RWPE1 (cell line): ENCODE results near the gene LENG9.
"Not testable (repeated sequence)": the region's sequence is repeated elsewhere in the genome, so short reads cannot be mapped to it uniquely, and the experiment has no call there.

ENCODE experiments used
- CTCF ChIA-PET: fragments of 350-600 bp; sonication (Branson Sonifier 250); formaldehyde crosslinking; extraction: SDS; loops from one replicate; lab custom pipeline; 2021; lab: Yijun Ruan, JAX
- POLR2A ChIA-PET: fragments of 400-600 bp; formaldehyde crosslinking; extraction: SDS; loops from one replicate; lab custom pipeline; 2020; ENCODE audit warnings: antibody characterized with exemption; ENCODE audit not compliant: low non-redundant PET; lab: Yijun Ruan, JAX
- DNase-seq: peaks from one replicate; pipeline ENCODE4 v3.0.0; 2012; ENCODE audit warnings: low spot score
- H3K27ac ChIP-seq: fragments of 450-650 bp; 2 replicates; pipeline ENCODE4 v1.5.1; 2017
- CTCF ChIP-seq: fragments of 450-650 bp; conservative IDR thresholded peaks from 2 replicates; pipeline ENCODE4 v1.5.1; 2017; ENCODE audit warnings: low read depth, mild to moderate bottlenecking

LENG9 gene

DNA sequence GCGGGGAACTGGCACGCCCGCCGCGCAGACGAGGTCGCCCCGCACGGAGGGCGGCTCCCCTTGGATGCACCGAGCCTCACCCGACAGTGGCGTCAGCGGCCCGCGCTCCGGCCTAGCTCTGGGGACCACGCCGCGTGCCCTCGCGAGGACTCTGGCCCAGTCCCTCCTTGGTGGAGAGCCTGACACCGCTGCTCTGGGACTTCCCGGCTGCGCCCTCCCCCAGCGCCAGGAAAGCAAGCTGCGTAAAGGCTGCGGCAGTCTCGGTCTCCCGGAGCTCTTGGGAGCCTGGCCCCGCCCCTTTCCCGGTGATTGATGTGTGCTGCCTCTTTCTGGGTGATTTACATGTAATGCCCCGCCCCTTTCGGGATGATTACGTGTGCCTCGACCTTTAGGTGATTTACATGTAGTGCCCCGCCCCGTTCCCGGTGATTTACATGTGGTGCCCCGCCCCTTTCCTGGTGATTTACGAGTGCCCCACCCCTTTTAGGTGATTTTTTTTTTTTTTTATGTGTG lies at the start of gene LENG9:
LENG9 (minus strand) TSS at position 248 of the 513 bp plus-strand sequence. CDS start 252 bp downstream, outside the sequence.
- DNase-seq = peak; percentile 93
- no peak for TF ChIP-seq CTCF
- ChIA-PET POLR2A (interaction anchor here (0.6 to 1.0 kb wide), 3 partner anchors 9 to 503 kb away, joined by 3 to 4 read pairs (median 3); partner anchors contain the start of genes CDC42EP5 and NLRP2), CTCF (no interaction called here)
- H3K27ac ChIP-seq = peak within 1 kb of the TSS; percentile 99

DNA sequence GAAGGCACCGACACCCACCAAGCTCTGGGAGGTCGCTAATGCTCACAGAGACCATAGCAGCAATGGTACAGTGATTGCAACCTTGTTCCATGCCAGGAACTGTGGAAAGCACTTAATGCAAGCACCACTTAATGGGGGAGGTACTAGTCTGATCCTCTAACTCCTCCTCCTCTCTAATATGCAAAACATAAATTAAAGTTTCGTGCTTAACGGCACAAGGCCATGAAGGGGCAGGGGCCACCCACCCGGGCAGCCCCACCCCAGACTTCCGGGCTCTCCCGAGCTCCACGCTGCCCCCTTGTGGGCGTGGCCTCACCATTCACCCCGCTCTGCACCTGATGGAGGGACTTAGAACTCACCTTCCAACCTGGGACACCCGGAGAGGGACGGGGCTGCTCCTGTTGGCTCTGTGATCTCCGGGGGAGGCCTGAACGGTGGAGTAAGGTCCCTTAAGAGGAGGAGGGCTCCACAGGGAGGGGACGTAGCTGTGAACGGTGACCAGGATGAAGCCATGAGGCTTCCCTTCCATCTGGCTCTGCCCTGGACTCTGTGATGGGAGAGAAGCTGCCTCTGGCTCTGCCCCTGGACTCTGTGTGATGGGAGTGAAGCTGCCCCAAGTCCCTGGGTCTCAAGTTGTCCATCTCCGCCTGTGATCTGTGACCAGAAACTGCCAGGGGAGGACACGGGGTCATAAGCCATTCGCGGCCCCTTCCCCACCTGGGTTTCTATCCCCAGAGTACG lies 45.8 kb upstream of the LENG9 start:
- POLR2A ChIA-PET, DNase-seq, H3K27ac ChIP-seq: not testable (repeated sequence)
- CTCF ChIA-PET = interaction anchor here (1.1 kb wide), 1 partner anchor 149 kb away, joined by 3 read pairs; no protein-coding TSS in a partner anchor

GRCh38 chr19:54508487-54508886 lies 44.9 kb upstream of the LENG9 start:
- CTCF ChIA-PET = interaction anchor here (1.1 kb wide), 1 partner anchor 148 kb away, joined by 3 read pairs; no protein-coding TSS in a partner anchor
- H3K27ac ChIP-seq, DNase-seq, POLR2A ChIA-PET: not testable (repeated sequence)

- H3K27ac ChIP-seq = no peak overlapping the region
- no peak for DNase-seq
- CTCF ChIA-PET = no interaction called here
- no peak for TF ChIP-seq CTCF
- POLR2A ChIA-PET = no interaction called here
Observed at GRCh38 chr19:54507824-54508223, 44.2 kb upstream of the LENG9 start.

- H3K27ac ChIP-seq, POLR2A ChIA-PET, CTCF ChIA-PET, DNase-seq: not testable (repeated sequence)
Observed at GRCh38 chr19:54507038-54507717, 43.6 kb upstream of the LENG9 start.

- POLR2A ChIA-PET = no interaction called here
- CTCF ChIA-PET = no interaction called here
- no peak overlapping the region for H3K27ac ChIP-seq
- TF ChIP-seq CTCF = no peak
- DNase-seq = peak; percentile 48
Observed at GRCh38 chr19:54506079-54506478, 42.5 kb upstream of the LENG9 start.

DNA sequence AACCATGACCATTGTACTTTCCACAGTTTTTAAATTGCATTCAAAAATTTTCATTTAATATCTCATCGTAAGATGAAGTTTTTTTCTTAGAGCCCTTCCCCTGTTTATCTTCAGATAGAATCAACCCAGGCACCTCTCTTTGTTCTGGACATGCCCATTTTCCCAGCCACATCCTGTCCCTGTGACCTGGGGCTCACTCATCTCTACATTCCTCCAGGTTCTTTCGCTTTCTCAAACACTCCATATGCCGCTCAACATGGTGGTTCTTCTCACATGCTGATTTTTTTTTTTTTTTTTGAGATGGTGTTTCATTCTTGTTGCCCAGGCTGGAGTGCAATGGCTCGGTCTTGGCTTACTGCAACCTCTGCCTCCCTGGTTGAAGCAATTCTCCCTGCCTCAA lies 42.0 kb upstream of the LENG9 start:
- DNase-seq, POLR2A ChIA-PET, H3K27ac ChIP-seq: not testable (repeated sequence)
- CTCF ChIA-PET = interaction anchor here (0.6 to 1.0 kb wide), 2 partner anchors 10 to 249 kb away, joined by 3 to 6 read pairs; no protein-coding TSS in a partner anchor

DNA sequence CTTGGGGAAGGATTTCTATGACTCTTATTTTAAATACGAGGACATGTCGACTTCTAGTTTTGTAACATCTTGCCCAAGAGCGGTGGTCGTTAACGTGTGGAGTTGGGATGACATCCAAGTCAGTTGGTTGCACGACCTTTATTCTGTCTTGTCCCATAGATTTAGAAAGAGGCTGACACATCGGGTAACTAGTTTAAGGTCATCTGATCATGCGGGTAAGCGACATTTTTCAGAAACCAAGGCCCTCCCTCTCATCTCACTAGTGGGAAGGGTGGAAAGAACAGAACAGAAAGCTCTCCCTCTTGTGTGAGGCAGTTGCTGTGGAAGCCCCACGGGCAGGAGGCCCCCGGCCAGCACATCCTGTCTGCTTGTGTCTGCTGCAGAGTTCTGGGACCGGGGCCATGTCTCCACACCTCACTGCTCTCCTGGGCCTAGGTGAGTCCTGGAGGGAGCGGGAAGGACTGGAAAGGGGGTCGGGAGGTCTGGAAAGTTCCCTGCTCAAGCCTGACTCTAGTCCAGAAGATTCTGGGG lies 39.0 kb upstream of the LENG9 start, which contains the start of gene LAIR2:
LAIR2 (plus strand) TSS at position 314 of the 531 bp plus-strand sequence; CDS start at position 402, 88 bp downstream.
- CTCF ChIA-PET = no interaction called here

GRCh38 chr19:54498451-54498772 lies 34.8 kb upstream of the LENG9 start:
- H3K27ac ChIP-seq, CTCF ChIA-PET, DNase-seq, POLR2A ChIA-PET: not testable (repeated sequence)

More for the DNA sequence above, 39.0 kb upstream of the LENG9 start, which contains the start of gene LAIR2:
- no peak for TF ChIP-seq CTCF
- POLR2A ChIA-PET = no interaction called here
- H3K27ac ChIP-seq = no peak within 1 kb of the TSS
- no peak for DNase-seq

DNA sequence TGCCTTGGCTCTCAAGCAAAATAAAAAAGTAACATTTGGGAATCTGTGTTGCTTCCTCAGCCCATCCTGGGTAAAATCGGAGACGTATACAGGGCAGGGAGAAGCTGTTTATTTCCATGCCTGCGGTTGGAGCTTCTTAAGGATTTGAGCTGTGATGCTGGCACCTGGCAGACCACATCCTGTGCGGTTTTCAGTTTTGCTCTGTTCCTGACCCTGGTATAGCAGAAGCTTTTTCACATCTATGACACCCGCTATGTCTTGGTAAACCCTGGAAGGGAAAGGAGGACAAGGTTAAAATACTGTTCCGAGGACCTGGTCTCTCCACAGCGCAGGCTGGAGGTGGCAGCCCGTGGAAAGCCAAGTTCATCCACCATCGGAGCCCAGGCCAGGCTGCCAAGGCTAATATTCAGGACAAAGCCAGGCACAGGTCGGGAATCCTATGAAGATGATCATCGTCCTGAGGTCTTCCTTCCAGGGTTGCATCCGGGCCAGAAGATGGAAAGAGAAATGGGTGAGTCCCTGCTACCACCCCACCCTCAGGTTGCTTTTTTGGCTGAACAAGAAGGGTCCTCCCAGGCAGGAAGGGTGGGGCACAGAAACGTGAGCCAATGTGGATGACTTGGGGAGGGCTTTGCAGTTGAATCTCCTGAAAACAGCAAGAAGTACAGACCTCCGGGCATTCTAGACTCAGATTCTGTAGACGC lies 34.3 kb upstream of the LENG9 start:
- DNase-seq, H3K27ac ChIP-seq, POLR2A ChIA-PET, CTCF ChIA-PET: not testable (repeated sequence)

DNA sequence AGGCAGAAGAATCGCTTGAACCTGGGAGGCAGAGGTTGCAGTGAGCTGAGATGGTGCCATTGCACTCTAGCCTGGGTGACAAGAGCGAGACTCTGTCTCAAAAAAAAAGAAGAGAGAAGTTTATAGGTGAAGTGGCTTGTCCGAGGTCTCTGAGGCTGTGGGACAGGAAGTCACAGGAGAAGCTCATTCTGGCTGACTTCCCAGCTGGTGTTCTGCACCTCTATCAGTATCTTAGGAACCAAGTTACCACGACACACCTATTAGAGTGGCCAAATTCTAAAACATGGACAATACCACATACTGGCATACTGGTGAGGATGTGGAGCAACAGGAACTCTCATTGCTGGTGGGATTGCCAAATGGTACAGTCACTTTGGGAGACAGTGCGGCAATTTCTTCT lies 31.7 kb upstream of the LENG9 start:
- DNase-seq, H3K27ac ChIP-seq, CTCF ChIA-PET, POLR2A ChIA-PET: not testable (repeated sequence)
